HepG2 (cell line): ENCODE results near the gene PSAP.

ENCODE experiments used
- FOXK1 ChIP-seq: sonication (generic); formaldehyde crosslinking; IDR thresholded peaks from 2 replicates; pipeline ENCODE4 v1.4.0; 2020; ENCODE audit warnings: low read depth, missing genetic modification reagents, borderline replicate concordance
- TCF12 ChIP-seq, 2 experiments: fragments of 450-650 bp in 1 of 2; sonication (generic) in 1 of 2; formaldehyde crosslinking in 1 of 2; IDR thresholded peaks; 2 replicates each; pipeline versions ENCODE4 v1.6.1 to v1.8.0; 2017 to 2022; ENCODE audit warnings: antibody characterized with exemption in 1 of 2, mild to moderate bottlenecking in 1 of 2, missing genetic modification reagents in 1 of 2, moderate library complexity in 1 of 2

DNA sequence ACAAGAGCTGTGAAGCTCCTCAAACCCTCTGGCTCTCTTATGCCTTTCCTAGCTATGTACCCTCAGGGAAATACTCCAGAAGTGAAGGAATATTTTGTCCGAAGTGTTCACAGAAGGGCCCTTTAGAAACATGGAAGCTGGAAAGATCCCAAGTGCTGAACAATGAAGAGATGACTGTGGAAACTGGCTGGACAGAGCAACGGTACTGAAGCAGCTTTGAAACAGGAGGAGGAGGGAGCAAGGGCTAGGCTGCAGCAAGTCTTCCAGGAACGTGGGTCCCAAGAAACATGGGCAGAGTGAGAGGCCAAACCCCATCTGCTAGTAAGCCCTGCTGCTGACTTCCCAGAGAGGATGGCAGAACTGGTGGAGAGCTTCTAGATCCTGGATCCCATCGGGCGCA, 3.0 kb upstream of the PSAP start:
- TF ChIP-seq FOXK1 (CRISPR knock-in tag) (no peak), TCF12 (IDR thresholded peaks at IDR 0.05) (no peak), TCF12 (CRISPR knock-in tag; IDR thresholded peaks at IDR 0.05) (no peak)
